ENCODE results near the gene ANK2.

DNA sequence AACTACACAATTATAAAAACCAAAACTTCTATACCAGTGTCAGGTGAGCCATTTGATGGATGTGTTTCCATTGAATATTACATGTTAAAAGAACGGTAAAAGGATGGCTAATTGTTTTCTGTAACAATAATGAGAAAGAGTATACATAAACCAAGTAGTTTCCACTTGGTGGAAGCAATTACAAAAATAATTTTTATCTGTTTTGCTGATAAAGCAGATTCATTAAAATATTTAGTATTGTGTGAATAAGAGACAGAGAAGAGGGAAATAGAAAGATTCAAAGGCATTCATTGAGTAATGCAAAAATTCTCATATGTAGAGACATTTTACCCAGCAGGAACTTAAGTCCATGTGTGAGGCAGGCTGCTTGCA is 95.7 kb downstream of the ANK2 start:
- no peak for TF ChIP-seq CTCF (IDR thresholded peaks at IDR 0.05 in 4 of 5, conservative IDR thresholded peaks at IDR 0.05 in 1 of 5)
- no peak for TF ChIP-seq POLR2A (IDR thresholded peaks at IDR 0.05)
